ENCODE data around the gene GABARAPL1.

GABARAPL1 gene

GRCh38 chr12:10242539-10242938, 29.9 kb downstream of the GABARAPL1 start:
- DNase-seq = no peak
- Histone ChIP-seq H3K36me3 (ENCODE audit: control insufficient read depth, insufficient read depth, low read length) (no peaks in the 10 kb centered on the region), H3K9me3 (ENCODE audit: control insufficient read depth, low read length) (no peaks in the 10 kb centered on the region), H3K4me1 (ENCODE audit: control insufficient read depth, insufficient read depth, low read length, poor library complexity, severe bottlenecking) (no peaks in the 10 kb centered on the region), H3K27me3 (replicated peaks; ENCODE audit: control insufficient read depth, insufficient read depth, low read length, poor library complexity, severe bottlenecking) (no peaks in the 10 kb centered on the region), H3K4me3 (ENCODE audit: insufficient read depth, low read depth, low read length, poor library complexity, severe bottlenecking) (no peak overlapping the region), H3K27ac (ENCODE audit: insufficient read depth, low read length, poor library complexity, severe bottlenecking) (no peak overlapping the region)

- no peak overlapping the region for H3K4me3 ChIP-seq (ENCODE audit: insufficient read depth, low read depth, low read length, poor library complexity, severe bottlenecking)
- H3K36me3 ChIP-seq (ENCODE audit: control insufficient read depth, insufficient read depth, low read length) = no peaks in the 10 kb centered on the region
- no peak for DNase-seq
- H3K27ac ChIP-seq (ENCODE audit: insufficient read depth, low read length, poor library complexity, severe bottlenecking) = no peak overlapping the region
- H3K27me3 ChIP-seq (replicated peaks; ENCODE audit: control insufficient read depth, insufficient read depth, low read length, poor library complexity, severe bottlenecking) = no peaks in the 10 kb centered on the region
- no peaks in the 10 kb centered on the region for H3K9me3 ChIP-seq (ENCODE audit: control insufficient read depth, low read length)
- no peaks in the 10 kb centered on the region for H3K4me1 ChIP-seq (ENCODE audit: control insufficient read depth, insufficient read depth, low read length, poor library complexity, severe bottlenecking)
Observed at GRCh38 chr12:10243818-10244520, 31.3 kb downstream of the GABARAPL1 start.

- Histone ChIP-seq H3K36me3 (ENCODE audit: control insufficient read depth, insufficient read depth, low read length) (no peaks in the 10 kb centered on the region), H3K27ac (ENCODE audit: insufficient read depth, low read length, poor library complexity, severe bottlenecking) (no peak overlapping the region), H3K9me3 (ENCODE audit: control insufficient read depth, low read length) (no peaks in the 10 kb centered on the region), H3K27me3 (replicated peaks; ENCODE audit: control insufficient read depth, insufficient read depth, low read length, poor library complexity, severe bottlenecking) (no peaks in the 10 kb centered on the region), H3K4me3 (ENCODE audit: insufficient read depth, low read depth, low read length, poor library complexity, severe bottlenecking) (no peak overlapping the region), H3K4me1 (ENCODE audit: control insufficient read depth, insufficient read depth, low read length, poor library complexity, severe bottlenecking) (no peaks in the 10 kb centered on the region)
- no peak for DNase-seq
Observed at GRCh38 chr12:10247436-10248058, 34.9 kb downstream of the GABARAPL1 start.

- Histone ChIP-seq H3K4me1 (ENCODE audit: control insufficient read depth, insufficient read depth, low read length, poor library complexity, severe bottlenecking) (no peaks in the 10 kb centered on the region), H3K4me3 (ENCODE audit: insufficient read depth, low read depth, low read length, poor library complexity, severe bottlenecking) (no peak overlapping the region), H3K9me3 (ENCODE audit: control insufficient read depth, low read length) (no peaks in the 10 kb centered on the region), H3K27ac (ENCODE audit: insufficient read depth, low read length, poor library complexity, severe bottlenecking) (no peak overlapping the region), H3K36me3 (ENCODE audit: control insufficient read depth, insufficient read depth, low read length) (no peaks in the 10 kb centered on the region), H3K27me3 (replicated peaks; ENCODE audit: control insufficient read depth, insufficient read depth, low read length, poor library complexity, severe bottlenecking) (no peaks in the 10 kb centered on the region)
- DNase-seq = no peak
Observed at GRCh38 chr12:10249690-10250455, 37.2 kb downstream of the GABARAPL1 start.

GRCh38 chr12:10251669-10252068, 39.0 kb downstream of the GABARAPL1 start:
- no peak overlapping the region for H3K4me3 ChIP-seq (ENCODE audit: insufficient read depth, low read depth, low read length, poor library complexity, severe bottlenecking)
- H3K27me3 ChIP-seq (replicated peaks; ENCODE audit: control insufficient read depth, insufficient read depth, low read length, poor library complexity, severe bottlenecking) = no peaks in the 10 kb centered on the region
- H3K36me3 ChIP-seq (ENCODE audit: control insufficient read depth, insufficient read depth, low read length) = no peaks in the 10 kb centered on the region
- H3K9me3 ChIP-seq (ENCODE audit: control insufficient read depth, low read length) = no peaks in the 10 kb centered on the region
- no peaks in the 10 kb centered on the region for H3K4me1 ChIP-seq (ENCODE audit: control insufficient read depth, insufficient read depth, low read length, poor library complexity, severe bottlenecking)
- DNase-seq = no peak
- no peak overlapping the region for H3K27ac ChIP-seq (ENCODE audit: insufficient read depth, low read length, poor library complexity, severe bottlenecking)

- H3K27ac ChIP-seq (ENCODE audit: insufficient read depth, low read length, poor library complexity, severe bottlenecking) = no peak overlapping the region
- H3K4me3 ChIP-seq (ENCODE audit: insufficient read depth, low read depth, low read length, poor library complexity, severe bottlenecking) = no peak overlapping the region
- H3K27me3 ChIP-seq (replicated peaks; ENCODE audit: control insufficient read depth, insufficient read depth, low read length, poor library complexity, severe bottlenecking) = no peaks in the 10 kb centered on the region
- no peaks in the 10 kb centered on the region for H3K4me1 ChIP-seq (ENCODE audit: control insufficient read depth, insufficient read depth, low read length, poor library complexity, severe bottlenecking)
- no peak for DNase-seq
- H3K9me3 ChIP-seq (ENCODE audit: control insufficient read depth, low read length) = no peaks in the 10 kb centered on the region
- no peaks in the 10 kb centered on the region for H3K36me3 ChIP-seq (ENCODE audit: control insufficient read depth, insufficient read depth, low read length)
Observed at GRCh38 chr12:10252201-10252600, 39.5 kb downstream of the GABARAPL1 start.

GRCh38 chr12:10256064-10256463, 43.4 kb downstream of the GABARAPL1 start:
- no peaks in the 10 kb centered on the region for H3K4me1 ChIP-seq (ENCODE audit: control insufficient read depth, insufficient read depth, low read length, poor library complexity, severe bottlenecking)
- H3K9me3 ChIP-seq (ENCODE audit: control insufficient read depth, low read length) = no peaks in the 10 kb centered on the region
- H3K27me3 ChIP-seq (replicated peaks; ENCODE audit: control insufficient read depth, insufficient read depth, low read length, poor library complexity, severe bottlenecking) = no peaks in the 10 kb centered on the region
- H3K4me3 ChIP-seq (ENCODE audit: insufficient read depth, low read depth, low read length, poor library complexity, severe bottlenecking) = no peak overlapping the region
- DNase-seq = no peak
- H3K27ac ChIP-seq (ENCODE audit: insufficient read depth, low read length, poor library complexity, severe bottlenecking) = no peak overlapping the region
- H3K36me3 ChIP-seq (ENCODE audit: control insufficient read depth, insufficient read depth, low read length) = no peaks in the 10 kb centered on the region

- Histone ChIP-seq H3K9me3 (ENCODE audit: control insufficient read depth, low read length) (no peaks in the 10 kb centered on the region), H3K36me3 (ENCODE audit: control insufficient read depth, insufficient read depth, low read length) (no peaks in the 10 kb centered on the region), H3K27me3 (replicated peaks; ENCODE audit: control insufficient read depth, insufficient read depth, low read length, poor library complexity, severe bottlenecking) (no peaks in the 10 kb centered on the region), H3K27ac (ENCODE audit: insufficient read depth, low read length, poor library complexity, severe bottlenecking) (no peak overlapping the region), H3K4me1 (ENCODE audit: control insufficient read depth, insufficient read depth, low read length, poor library complexity, severe bottlenecking) (no peaks in the 10 kb centered on the region), H3K4me3 (ENCODE audit: insufficient read depth, low read depth, low read length, poor library complexity, severe bottlenecking) (no peak overlapping the region)
- DNase-seq = no peak
Observed at GRCh38 chr12:10260927-10261326, 48.2 kb downstream of the GABARAPL1 start.

GRCh38 chr12:10268037-10268436, 55.4 kb downstream of the GABARAPL1 start:
- H3K4me1 ChIP-seq (ENCODE audit: control insufficient read depth, insufficient read depth, low read length, poor library complexity, severe bottlenecking) = no peaks in the 10 kb centered on the region
- no peak for DNase-seq
- H3K36me3 ChIP-seq (ENCODE audit: control insufficient read depth, insufficient read depth, low read length) = no peaks in the 10 kb centered on the region
- H3K4me3 ChIP-seq (ENCODE audit: insufficient read depth, low read depth, low read length, poor library complexity, severe bottlenecking) = no peak overlapping the region
- no peaks in the 10 kb centered on the region for H3K9me3 ChIP-seq (ENCODE audit: control insufficient read depth, low read length)
- no peak overlapping the region for H3K27ac ChIP-seq (ENCODE audit: insufficient read depth, low read length, poor library complexity, severe bottlenecking)
- no peaks in the 10 kb centered on the region for H3K27me3 ChIP-seq (replicated peaks; ENCODE audit: control insufficient read depth, insufficient read depth, low read length, poor library complexity, severe bottlenecking)

- DNase-seq = no peak
- Histone ChIP-seq H3K36me3 (ENCODE audit: control insufficient read depth, insufficient read depth, low read length) (no peaks in the 10 kb centered on the region), H3K9me3 (ENCODE audit: control insufficient read depth, low read length) (no peaks in the 10 kb centered on the region), H3K4me3 (ENCODE audit: insufficient read depth, low read depth, low read length, poor library complexity, severe bottlenecking) (no peak overlapping the region), H3K27ac (ENCODE audit: insufficient read depth, low read length, poor library complexity, severe bottlenecking) (no peak overlapping the region), H3K27me3 (replicated peaks; ENCODE audit: control insufficient read depth, insufficient read depth, low read length, poor library complexity, severe bottlenecking) (no peaks in the 10 kb centered on the region), H3K4me1 (ENCODE audit: control insufficient read depth, insufficient read depth, low read length, poor library complexity, severe bottlenecking) (no peaks in the 10 kb centered on the region)
Observed at GRCh38 chr12:10272467-10272866, 59.8 kb downstream of the GABARAPL1 start.
